MM.1S (cell line): Measurements from ENCODE around the gene SCN1A.

ENCODE experiments used
- EZH2phosphoT487 ChIP-seq: fragments of 300-600 bp; sonication (generic); IDR thresholded peaks from 2 replicates; pipeline ENCODE4 v1.6.1; 2018; ENCODE audit warnings: antibody characterized with exemption, low read length
- TF ChIP-seq, protein P1 (sequence below): fragments of 300-600 bp; sonication (generic); IDR thresholded peaks from 2 replicates; pipeline ENCODE4 v1.5.1; 2016; ENCODE audit warnings: antibody characterized with exemption, low read length, mixed read lengths

DNA sequence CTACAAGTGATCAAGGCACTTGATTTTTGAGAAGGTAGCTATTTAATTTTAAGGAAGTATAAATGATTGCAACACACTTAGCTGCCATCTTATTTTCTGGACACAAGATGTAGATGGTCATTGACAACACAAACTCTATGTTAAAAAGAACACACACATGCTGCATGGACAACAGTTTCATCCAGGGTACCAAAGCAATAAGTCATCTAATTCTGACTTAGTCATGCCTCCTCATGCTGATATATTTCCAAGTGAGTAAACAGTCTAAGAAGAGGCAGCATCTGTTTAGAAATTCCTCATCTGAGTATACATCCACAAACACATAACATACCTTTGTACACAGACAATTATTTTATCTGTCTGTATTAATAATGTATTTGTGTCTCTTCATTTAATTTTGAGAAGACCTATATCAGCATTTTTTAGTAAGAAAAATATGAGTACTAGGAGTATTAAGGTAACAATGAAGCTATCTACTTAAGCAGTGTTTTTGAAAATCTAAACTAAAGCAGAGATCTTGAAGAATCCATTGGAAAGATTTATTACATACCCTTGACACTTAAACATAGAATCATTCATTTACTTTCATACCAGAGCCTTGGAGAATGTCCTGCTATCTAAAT, 84.9 kb downstream of the SCN1A start:
- TF ChIP-seq EZH2phosphoT487: no peak
- TF ChIP-seq, protein P1, sequence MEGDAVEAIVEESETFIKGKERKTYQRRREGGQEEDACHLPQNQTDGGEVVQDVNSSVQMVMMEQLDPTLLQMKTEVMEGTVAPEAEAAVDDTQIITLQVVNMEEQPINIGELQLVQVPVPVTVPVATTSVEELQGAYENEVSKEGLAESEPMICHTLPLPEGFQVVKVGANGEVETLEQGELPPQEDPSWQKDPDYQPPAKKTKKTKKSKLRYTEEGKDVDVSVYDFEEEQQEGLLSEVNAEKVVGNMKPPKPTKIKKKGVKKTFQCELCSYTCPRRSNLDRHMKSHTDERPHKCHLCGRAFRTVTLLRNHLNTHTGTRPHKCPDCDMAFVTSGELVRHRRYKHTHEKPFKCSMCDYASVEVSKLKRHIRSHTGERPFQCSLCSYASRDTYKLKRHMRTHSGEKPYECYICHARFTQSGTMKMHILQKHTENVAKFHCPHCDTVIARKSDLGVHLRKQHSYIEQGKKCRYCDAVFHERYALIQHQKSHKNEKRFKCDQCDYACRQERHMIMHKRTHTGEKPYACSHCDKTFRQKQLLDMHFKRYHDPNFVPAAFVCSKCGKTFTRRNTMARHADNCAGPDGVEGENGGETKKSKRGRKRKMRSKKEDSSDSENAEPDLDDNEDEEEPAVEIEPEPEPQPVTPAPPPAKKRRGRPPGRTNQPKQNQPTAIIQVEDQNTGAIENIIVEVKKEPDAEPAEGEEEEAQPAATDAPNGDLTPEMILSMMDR: no peak
